COLO668 (cell line): ENCODE data around the gene SLC44A1.

Experiments used
- DNase-seq: peaks from one replicate; lab custom pipeline; 2025; ENCODE audit not compliant: unreplicated experiment; lab: John Stamatoyannopoulos, UW

The SLC44A1 gene

DNA sequence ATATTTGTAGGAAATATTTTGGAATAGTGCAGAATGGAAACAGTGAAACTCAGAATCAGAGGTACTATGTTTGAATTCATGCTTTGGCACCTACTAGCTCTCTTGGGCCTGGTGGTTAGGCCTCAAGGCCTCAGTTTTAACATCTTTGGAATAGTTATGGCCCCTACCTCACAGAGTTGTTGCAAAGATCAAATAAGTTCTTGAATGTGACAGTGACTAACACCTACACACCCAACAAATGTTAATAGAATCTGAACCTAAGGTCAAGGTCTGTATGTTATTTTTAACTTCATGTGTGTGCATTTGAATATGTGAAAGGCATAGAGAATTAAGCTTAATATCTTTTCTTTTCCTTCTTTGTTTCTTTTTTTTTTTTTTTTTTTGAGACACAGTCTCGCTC, 87.3 kb downstream of the SLC44A1 start:
- no peak for DNase-seq

DNA sequence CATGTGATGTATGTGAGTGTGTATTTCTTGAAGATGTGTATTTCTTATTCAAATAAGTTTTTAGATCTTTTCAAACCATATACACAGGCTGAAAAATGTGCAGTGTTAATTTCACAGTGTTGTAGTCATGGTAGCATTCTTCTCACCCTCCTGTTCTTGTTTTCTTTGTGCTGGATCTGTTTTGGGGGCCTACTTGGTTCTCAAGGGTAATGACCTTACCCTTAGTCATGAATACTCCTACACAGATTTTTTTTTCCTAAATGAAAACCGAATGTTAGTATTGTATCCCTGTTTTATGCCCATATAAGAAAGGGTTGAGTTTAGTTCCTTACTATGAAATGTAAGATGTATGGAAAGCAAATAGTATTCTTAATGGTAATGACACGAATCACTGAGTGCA, 88.0 kb downstream of the SLC44A1 start:
- no peak for DNase-seq

DNA sequence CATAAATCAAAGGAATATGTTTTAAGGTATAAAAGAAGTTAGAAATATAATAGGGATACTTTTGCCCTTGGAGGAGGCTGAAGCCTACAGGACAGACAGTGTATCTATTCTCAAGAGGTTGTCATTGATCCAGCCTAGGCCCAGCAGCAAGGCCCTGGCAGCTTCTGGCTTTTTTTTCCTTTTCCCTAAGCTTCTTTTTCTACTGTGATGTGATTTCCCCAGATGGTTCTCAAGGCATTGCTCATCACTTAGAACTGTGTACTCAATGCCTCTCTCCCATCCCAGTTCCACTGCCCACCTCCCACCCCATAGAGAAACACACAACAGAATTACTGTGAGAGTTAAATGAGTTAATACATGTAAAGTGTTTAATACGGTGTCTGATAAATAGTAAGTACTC, 88.6 kb downstream of the SLC44A1 start:
- no peak for DNase-seq

DNA sequence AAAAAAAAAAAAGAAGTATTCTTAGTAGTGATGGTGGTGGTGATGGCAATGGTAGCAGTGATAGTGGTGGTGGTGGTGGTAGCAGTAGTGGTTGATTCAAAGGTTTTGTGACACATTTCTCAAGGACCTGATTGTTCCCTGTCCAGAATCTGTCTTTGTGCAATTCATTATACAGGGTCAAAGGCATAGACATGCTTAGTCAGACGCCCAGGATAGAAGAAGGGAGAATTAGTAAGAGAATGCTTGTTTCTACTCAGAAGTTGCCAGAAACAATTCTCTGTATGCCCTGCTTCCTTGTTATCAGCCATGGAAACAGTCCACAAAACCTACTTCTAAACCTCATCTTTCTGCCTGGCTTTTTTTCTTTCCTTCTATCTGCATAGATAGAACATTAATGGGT, 89.4 kb downstream of the SLC44A1 start:
- no peak for DNase-seq

DNA sequence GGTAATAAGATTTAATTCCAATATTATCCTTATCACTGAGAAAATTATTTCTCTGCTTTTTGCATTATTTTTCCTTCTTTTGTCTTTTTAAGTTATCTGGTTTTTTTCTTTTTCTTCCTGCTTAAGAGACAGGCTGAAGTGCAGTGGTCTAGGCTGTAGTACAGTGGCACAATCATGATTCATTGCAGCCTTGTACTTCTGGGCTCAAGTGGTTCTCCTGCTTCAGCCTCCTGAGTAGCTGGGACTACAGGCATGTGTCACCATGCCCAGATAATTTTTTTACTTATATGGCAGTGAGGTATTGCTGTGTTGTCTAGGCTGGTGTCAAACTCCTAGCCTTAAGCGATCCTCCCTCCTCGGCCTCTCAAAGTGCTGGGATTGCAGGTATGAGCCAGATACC, 93.9 kb downstream of the SLC44A1 start:
- no peak for DNase-seq

DNA sequence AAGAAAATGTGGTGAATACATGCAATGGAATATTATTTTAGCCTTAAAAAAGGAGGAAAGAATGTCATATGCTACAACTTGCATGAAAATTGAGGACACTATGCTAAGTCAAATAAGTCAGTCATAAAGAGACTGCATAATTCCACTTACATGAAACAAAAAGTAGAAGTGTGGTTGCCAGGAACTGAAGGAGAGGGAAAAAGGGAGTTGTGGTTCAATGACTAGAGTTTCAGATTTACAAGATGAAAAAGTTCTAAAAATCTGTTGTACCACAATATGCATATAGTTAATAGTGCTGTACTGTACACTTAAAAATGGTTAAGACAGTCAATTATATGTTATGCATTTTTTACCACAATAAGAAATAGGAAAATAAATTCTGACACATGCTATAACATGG, 95.4 kb downstream of the SLC44A1 start:
- no peak for DNase-seq

DNA sequence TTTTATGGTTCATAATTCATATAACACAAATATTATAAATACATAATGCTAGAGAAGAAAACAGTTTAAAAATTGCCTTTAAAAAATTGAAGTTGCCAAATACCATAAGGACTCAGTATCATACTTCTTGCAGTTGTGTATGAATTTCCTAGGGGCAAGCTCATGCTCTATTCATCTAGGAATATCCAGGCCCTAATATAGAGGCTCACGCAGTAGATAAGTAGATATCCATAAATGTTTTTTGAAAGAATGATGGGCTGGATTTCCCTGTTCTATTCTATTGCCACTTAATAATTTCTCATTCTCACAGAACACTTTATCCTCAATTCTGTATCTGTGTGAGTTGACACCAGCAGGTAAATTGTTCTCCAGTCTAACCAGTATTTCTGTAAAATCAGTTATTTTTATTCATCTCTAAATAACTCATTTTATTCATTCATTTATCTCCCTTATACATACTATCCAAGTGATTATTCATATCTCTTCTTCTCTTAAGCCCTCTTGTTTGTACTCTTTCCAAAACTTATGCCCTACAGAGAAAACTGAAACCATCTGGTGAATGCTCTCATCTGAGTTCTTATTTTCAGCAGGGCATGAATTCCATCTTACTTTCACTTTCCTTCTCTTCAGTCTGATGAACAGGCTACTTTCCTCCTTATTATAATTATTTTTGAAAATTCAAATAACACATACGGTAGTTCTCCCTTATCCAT, 97.1 kb downstream of the SLC44A1 start:
- DNase-seq, result no peak

DNA sequence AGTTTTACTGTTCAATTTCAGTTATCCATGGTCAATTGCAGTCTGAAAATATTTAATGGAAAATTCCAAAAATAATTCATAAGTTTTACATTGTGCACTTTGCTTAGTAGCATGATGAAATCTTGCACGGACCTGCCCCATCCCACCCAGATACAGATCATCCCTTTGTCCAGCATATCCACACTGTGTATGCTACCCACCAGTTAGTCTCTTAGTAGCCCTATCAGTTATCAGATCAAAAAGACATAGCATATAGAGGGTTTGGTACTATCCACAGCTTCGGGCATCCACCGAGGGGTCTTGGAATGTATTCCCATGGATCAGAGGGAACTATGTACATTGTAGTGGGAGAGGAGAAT, 97.7 kb downstream of the SLC44A1 start:
- DNase-seq, result no peak

DNA sequence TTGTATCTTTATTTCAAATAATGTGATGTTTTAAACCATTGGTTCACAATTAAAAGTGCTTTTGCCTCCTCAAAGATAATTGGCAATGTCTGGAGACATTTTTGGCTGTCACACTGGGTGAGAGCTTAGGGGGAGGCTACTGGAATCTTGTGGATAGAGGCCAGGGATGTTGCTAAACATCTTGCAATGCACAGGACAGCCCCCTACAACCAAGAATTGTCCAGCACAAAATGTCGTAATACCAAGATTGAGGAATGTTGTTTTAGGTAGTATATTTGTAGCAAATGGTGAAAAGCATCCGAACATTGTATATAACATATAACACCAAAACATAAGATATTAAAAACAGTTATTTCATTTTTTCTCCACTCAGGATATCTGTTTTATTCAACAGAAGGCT, 99.8 kb downstream of the SLC44A1 start:
- DNase-seq, result no peak

DNA sequence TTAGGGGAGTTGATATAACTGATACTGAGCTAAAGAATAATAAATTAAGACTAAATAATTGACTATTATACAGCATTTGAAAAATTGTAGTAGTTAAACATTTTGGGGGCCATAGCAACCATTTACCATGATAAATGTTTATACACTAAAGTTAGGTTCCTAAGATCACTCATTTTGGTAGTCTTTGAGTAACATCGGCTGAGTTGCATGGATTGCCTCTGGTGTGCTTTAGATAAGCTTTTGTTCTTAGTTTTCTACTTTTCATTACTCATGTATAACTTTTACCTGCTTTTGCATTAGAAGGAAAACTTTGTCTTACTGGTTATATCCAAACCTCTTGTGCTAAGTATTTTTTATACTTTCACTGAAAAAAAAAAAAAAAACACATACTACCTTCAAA, 101.2 kb downstream of the SLC44A1 start:
- no peak for DNase-seq

DNA sequence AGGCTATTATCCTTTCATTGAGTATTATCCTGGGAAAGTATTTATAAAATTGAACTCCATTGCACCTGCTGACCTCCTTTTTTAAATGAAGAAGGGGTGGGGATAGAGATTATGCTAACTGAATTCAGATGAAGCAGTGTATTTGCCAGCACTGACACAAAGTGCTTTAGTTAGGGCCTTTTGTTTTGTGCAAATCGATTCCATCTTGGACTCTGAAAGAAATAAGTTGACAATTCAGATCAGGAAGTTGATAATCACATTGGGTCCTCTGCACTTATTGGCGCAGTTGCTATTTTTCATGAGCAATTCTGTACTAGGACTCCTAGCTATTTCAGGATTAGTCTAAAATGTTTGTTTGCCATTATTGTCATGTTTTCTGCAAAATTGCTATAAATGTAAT, 101.8 kb downstream of the SLC44A1 start:
- DNase-seq, result no peak

DNA sequence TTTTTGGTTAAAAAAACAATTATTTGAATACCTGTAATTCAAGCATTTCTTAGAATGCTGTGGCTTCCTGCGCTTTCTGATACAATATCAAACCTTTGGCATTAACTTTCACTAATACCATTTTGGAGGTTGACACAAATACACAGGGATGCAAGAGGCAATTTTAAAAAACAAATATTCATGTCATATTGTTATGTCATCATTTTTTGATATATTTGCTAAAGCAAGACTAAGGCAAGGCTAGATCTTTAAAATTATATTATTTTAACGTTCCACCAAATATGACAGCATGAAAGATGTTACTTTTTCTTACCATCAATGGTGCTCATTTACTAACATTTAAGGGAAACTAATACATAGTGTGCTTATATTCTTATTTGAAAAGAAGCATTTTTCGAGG, 110.0 kb downstream of the SLC44A1 start:
- no peak for DNase-seq

DNA sequence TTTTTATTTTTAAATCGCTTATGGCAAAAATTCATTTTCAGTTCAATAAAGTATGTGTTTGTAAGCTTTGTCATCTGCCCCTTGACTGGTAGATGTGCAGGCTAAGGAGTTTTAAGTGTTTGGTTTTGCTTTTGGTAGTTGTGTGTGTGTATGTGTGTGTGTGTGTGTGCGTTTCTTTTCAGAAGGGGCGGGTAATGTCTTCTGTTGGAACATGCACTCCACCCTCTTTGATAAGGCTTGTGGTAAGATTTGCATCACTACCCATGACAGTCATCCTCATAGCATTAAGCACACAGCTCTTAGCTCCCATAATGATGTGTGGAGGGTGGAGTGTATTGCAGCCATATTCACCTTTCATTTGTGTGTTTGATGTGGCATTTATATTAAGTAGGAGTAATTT, 111.3 kb downstream of the SLC44A1 start:
- no peak for DNase-seq

DNA sequence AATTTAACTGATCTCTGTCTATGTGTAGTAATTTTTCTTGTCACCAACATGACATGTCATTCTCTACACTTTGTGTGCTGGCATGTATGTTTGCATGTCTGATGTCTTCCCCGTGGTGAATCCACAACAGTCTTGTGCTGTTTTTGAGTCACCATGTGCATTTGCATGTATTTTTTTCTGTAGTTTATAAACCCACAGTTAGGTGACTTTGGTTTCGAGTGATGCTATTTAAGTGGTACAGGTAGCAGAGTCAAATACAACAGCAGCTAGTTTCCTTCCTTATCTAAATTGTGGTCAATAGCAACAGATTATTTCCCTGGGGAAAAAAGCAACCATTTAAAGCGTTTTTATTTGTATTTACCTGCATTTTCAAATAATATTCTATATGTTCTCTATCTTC, 113.5 kb downstream of the SLC44A1 start:
- no peak for DNase-seq

DNA sequence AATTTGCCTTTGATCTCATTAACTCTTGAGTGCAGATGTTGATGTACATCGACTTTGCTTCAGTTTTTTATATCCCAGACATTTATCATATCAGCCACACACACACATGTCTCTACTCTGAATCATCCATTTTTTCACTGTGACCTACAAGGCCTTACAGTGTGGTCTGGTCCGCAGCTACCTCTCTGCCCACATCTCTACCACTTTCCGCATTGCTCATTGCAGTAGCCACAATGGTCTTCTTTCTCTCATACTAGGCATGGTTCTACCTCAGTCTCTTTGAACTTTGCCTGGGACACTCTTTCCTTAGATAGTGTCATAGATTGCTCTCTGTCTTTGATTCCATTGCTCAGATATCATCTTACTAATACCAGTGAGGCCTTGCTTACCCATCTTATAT, 115.4 kb downstream of the SLC44A1 start:
- no peak for DNase-seq

DNA sequence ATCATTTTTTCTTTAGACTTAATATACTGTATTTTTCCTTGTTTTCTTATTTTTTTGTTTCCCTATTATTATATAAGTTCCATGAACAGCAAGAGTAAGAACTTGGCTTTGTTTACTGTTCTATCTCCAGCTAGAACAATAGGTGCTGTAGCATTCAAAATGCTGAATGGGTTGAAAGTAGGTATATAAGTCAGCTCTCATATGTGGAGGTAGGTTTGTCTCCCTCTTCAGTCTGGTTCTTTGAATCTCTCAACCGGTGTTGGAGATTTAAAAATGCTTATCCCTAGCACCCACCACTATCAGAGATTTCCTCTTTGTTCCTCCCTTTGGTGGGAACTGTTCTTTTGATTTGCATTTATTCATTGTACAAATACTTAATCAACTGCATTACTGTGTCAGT, 115.9 kb downstream of the SLC44A1 start:
- no peak for DNase-seq

DNA sequence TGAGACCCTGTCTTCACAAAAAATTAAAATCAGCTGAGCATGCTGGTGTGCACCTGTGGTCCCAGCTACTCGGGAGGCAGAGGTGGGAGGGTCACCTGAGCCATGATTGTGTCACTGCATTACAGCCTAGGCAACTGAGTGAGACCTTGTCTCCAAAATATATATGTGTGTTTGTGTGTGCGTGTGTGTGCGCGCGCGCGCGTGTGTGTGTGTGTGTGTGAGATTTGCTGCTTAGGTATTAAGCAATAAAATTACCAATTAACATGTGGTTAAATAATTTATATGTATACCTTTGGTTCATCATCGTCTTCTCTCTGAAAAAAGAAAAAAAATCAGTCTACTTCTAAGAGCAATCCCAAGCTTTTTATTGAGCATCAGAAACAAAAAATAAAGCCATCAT, 117.4 kb downstream of the SLC44A1 start:
- no peak for DNase-seq

DNA sequence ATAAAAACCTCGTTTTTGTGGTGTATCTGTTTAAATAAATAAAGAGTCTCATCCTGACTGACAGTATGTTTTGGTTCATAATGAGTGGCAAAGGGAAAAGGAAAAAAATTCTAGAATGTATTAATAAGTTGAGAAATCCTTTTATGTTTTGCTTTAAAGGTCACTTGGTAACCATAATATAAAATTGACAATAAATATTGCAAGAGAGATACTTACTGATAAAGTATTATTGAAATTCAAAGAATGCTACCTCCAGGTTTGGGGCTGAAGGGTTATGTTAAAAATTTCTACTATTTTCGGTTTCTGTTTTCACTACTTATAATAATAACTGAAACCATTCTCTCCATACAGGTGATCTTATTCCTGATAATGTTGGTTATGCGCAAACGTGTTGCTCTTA, 118.0 kb downstream of the SLC44A1 start:
- no peak for DNase-seq

DNA sequence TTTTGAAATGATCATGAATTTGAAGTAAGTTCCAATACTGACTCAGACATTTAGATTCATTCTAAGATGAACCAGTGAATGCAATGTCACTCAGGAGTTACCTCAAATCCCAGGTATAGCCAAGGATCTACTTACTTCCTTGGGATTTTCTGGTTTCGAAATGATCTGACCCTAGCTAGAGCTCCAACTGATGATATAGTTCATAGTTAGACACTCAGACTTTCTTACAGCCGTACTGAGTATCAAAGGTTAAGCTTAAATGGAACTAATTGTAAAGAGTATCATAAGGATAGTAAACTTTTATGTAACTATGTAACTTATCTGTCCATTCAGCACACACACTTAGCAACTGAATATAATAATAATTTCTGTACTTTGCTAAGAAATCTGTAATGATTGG, 119.4 kb downstream of the SLC44A1 start:
- DNase-seq, result no peak

DNA sequence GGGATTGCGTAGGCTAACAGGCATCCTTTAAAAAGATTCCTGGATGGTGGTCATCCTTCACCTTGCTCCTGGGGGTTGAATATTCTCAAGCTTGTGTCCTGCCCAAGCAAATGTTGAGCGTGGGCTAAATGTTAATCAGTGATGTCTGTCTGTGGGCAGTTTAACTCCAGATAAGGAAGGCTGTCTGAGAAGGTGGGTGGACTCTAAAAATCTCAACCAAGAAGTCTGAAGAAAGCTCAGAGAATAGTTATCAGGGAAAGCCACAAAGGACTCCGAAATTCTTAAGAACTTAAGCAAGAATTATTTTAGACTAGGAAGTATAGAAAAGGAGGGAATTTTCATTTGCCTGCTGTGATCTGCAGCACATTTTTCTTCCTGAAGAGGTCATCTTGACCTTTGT, 125.5 kb downstream of the SLC44A1 start:
- DNase-seq, result no peak

DNA sequence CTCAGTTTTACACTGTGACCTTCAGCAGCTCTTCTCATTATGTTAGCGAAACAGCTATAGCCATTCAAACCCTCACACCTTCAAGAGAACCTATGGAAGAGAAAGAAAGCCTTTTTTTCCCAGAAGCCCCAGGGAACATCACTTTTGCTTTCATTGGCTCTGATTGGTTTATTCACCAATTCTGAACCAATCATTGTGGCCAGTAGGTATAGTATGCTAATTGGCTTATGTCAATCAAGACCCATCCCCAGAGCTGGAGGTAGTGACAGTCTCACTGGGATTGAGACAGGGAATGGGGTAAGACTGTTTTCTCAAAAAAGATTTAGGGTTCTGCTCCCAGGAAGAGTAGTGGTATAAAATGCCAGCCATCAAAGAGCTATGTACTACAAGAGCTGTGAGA, 129.3 kb downstream of the SLC44A1 start:
- DNase-seq, result no peak

DNA sequence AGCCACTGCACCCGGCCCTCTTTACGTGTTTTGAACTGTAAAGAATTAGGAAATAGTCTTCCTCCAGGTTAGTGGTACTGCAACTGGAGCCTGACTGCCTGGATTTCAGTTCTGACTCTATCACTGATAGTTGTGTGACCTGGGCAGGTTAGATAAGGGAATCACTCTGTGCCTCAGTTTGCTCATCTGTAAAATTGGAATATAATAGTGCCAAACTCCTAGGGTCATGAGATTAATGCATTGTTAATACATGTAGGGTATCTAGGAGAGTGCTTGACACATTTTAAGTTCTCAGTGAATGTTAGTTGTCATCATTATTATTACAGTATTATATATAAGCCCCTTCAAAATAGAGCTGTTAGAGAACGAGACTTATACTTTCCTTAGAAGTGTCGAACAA, 130.9 kb downstream of the SLC44A1 start:
- no peak for DNase-seq

DNA sequence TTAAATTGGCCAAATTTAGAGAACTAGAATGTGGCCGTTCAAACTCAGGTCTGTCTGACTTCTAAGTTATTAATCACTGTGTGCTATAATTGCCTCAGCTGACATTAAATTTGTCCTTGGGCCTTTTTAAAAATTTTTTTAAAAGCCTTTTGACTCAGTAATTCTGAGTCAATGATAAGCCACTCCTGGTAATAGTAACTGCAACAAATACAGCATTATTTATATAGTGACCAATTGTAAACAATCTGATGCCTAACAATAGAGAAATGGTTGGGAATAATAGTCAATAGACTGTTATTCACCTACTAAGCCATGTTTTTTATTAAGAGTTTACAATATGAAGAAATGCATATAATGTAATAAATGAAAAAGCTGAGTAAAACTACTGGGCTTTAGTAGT, 132.4 kb downstream of the SLC44A1 start:
- DNase-seq, result no peak
